Loucy (cell line): Measurements from ENCODE around the gene ANAPC10.

Experiments
- CTCF ChIP-seq: fragments of 200-600 bp; sonication (generic); conservative IDR thresholded peaks from 2 replicates; pipeline ENCODE4 v1.5.1; 2014; ENCODE audit warnings: mild to moderate bottlenecking, antibody characterized with exemption, low read length
- EZH2phosphoT487 ChIP-seq: fragments of 200-600 bp; IDR thresholded peaks from 2 replicates; pipeline ENCODE4 v1.6.1; 2018; ENCODE audit warnings: antibody characterized with exemption, mild to moderate bottlenecking, moderate library complexity, borderline replicate concordance

DNA sequence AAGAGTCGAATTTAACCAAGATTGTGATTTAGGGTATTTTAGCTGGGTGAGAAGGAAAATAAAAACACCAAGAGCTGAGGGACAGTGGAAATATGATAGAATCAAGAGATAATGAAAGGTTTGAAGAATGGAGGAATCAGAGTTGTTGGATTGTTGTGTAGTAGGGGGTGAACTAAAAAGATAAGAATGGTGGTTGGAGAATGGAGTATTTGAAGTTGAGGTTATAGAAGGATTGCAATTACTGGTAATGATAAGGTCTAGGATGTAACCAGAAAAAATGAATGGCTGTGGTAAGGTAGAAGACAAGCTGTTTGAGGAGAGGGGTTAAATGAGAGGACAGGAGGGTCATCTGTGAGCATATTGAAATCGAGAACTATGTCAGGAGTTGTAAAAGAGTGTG lies 4.6 kb upstream of the ANAPC10 start:
- TF ChIP-seq CTCF: no peak
- TF ChIP-seq EZH2phosphoT487: no peak
